MM.1S (cell line): ENCODE data around the gene MBD5.

Source experiments
- CTCF ChIP-seq: fragments of 300-600 bp; sonication (generic); IDR thresholded peaks from 2 replicates; pipeline ENCODE4 v1.5.1; 2016; ENCODE audit warnings: antibody characterized with exemption, low read length, mixed read lengths
- EZH2 ChIP-seq: fragments of 300-600 bp; sonication (generic); optimal IDR thresholded peaks from 2 replicates; pipeline ENCODE3; 2017; ENCODE audit warnings: low read depth, mild to moderate bottlenecking, antibody characterized with exemption, low read length, mixed read lengths
- EZH2phosphoT487 ChIP-seq: fragments of 300-600 bp; sonication (generic); IDR thresholded peaks from 2 replicates; pipeline ENCODE4 v1.6.1; 2018; ENCODE audit warnings: antibody characterized with exemption, low read length

DNA sequence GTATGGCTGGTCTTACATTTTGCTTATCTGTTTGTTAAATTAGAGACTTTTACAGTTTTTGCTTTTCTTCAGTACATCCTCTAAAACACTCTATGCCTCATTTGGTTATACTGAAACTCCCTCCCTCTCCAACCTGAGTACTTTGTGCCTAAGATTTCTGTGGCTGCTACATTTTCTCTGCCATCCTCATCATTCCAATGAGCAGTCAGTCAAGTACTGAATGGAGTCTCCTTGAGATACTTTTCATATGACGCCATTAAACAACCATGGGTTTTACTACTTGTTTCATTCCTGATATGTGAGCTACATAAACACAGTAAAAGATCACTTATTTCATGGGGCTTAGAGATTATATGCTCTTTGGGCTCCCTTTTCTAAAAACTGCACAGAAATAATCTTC, 427.0 kb downstream of the MBD5 start:
- TF ChIP-seq CTCF (no peak), EZH2 (no peak), EZH2phosphoT487 (no peak)
